Esophagus muscularis mucosa (tissue), 3 donors: ENCODE results near the gene DGLUCY.

Experiments used
- CTCF ChIP-seq, 3 experiments: fragments of 200-600 bp in 2 of 3; fragments of 450-650 bp in 1 of 3; sonication (generic) in 2 of 3; IDR thresholded peaks; one replicate each; pipeline ENCODE4 v1.5.1; 2017 to 2019; ENCODE audit warnings: antibody characterized with exemption in 3 of 3, mild to moderate bottlenecking in 2 of 3, moderate library complexity in 1 of 3
- POLR2A ChIP-seq: fragments of 450-650 bp; IDR thresholded peaks from one replicate; pipeline ENCODE4 v1.6.1; 2017; ENCODE audit warnings: antibody characterized with exemption, moderate library complexity, mild to moderate bottlenecking, low read depth
- POLR2AphosphoS5 ChIP-seq, 2 donors: sonication (generic); formaldehyde crosslinking; IDR thresholded peaks; one replicate each; pipeline ENCODE4 v1.6.1; 2017; ENCODE audit warnings: antibody characterized with exemption in 2 of 2

- TF ChIP-seq POLR2A, result no peak
- no peak for TF ChIP-seq CTCF (IDR thresholded peaks at IDR 0.05)
- no peak for TF ChIP-seq POLR2AphosphoS5 (IDR thresholded peaks at IDR 0.05)
Measured at GRCh38 chr14:91237219-91237618, 123.3 kb downstream of the DGLUCY start.
